Osteocyte (in vitro differentiated cells): ENCODE results near the gene MPZ. TPM values are rescaled to one million over a fixed set of nuclear protein-coding genes. Genes with fewer than 3 reads are reported as not detected.
"Not testable (repeated sequence)": the region's sequence is repeated elsewhere in the genome, so short reads cannot be mapped to it uniquely, and the experiment has no call there.

Source experiments
- DNase-seq: peaks from one replicate; pipeline ENCODE4 v3.0.0; 2021; ENCODE audit warnings: mixed read lengths; ENCODE audit not compliant: unreplicated experiment; ENCODE audit errors: extremely low spot score
- H3K27ac Mint-ChIP-seq: one replicate; pipeline ENCODE4 v1.8.0; 2021; ENCODE audit warnings: mild to moderate bottlenecking, mixed read lengths; ENCODE audit not compliant: unreplicated experiment
- H3K27me3 Mint-ChIP-seq: one replicate; pipeline ENCODE4 v1.8.0; 2021; ENCODE audit warnings: mixed read lengths; ENCODE audit not compliant: unreplicated experiment
- H3K36me3 Mint-ChIP-seq: one replicate; pipeline ENCODE4 v1.8.0; 2021; ENCODE audit warnings: mixed read lengths; ENCODE audit not compliant: unreplicated experiment
- H3K4me1 Mint-ChIP-seq: one replicate; pipeline ENCODE4 v1.8.0; 2021; ENCODE audit warnings: mixed read lengths; ENCODE audit not compliant: unreplicated experiment
- H3K4me3 Mint-ChIP-seq: one replicate; pipeline ENCODE4 v1.8.0; 2021; ENCODE audit warnings: mild to moderate bottlenecking, moderate library complexity, mixed read lengths; ENCODE audit not compliant: unreplicated experiment
- H3K9me3 Mint-ChIP-seq: one replicate; pipeline ENCODE4 v1.8.0; 2021; ENCODE audit warnings: mixed read lengths; ENCODE audit not compliant: unreplicated experiment
- total RNA-seq: library from RNA; stranded (reverse); gene quantifications from 2 replicates; pipeline ENCODE4 v1.2.1, GENCODE V29; 2021
- TF ChIP-seq, protein P1 (sequence below): fragments of 200-600 bp; sonication (generic); IDR thresholded peaks from 2 replicates; pipeline ENCODE4 v1.5.0; 2021; ENCODE audit warnings: antibody characterized with exemption, mild to moderate bottlenecking, moderate library complexity

MPZ gene
- total RNA-seq, 1 donor from 2014 or later = 0.81 TPM

- H3K4me1 Mint-ChIP-seq = peaks cover 16% of the 10 kb centered on the region
- DNase-seq = no peak
- H3K27ac Mint-ChIP-seq = no peak within 1 kb of the TSS
- H3K9me3 Mint-ChIP-seq = peaks cover 9% of the 10 kb centered on the region
- H3K27me3 Mint-ChIP-seq = peaks cover 55% of the 10 kb centered on the region
- peak within 1 kb of the TSS; percentile 65 for H3K4me3 Mint-ChIP-seq
- TF ChIP-seq, protein P1, sequence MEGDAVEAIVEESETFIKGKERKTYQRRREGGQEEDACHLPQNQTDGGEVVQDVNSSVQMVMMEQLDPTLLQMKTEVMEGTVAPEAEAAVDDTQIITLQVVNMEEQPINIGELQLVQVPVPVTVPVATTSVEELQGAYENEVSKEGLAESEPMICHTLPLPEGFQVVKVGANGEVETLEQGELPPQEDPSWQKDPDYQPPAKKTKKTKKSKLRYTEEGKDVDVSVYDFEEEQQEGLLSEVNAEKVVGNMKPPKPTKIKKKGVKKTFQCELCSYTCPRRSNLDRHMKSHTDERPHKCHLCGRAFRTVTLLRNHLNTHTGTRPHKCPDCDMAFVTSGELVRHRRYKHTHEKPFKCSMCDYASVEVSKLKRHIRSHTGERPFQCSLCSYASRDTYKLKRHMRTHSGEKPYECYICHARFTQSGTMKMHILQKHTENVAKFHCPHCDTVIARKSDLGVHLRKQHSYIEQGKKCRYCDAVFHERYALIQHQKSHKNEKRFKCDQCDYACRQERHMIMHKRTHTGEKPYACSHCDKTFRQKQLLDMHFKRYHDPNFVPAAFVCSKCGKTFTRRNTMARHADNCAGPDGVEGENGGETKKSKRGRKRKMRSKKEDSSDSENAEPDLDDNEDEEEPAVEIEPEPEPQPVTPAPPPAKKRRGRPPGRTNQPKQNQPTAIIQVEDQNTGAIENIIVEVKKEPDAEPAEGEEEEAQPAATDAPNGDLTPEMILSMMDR = no peak
- peaks cover 3% of the 10 kb centered on the region for H3K36me3 Mint-ChIP-seq
These were observed 51.1 kb downstream of the MPZ start, which contains the start of gene PCP4L1 for GRCh38 chr1:161258439-161259344. Gene PCP4L1 (plus strand): TSS chr1:161258745. CDS start chr1:161258975, 230 bp downstream.

- H3K36me3 Mint-ChIP-seq, H3K27ac Mint-ChIP-seq, DNase-seq, H3K9me3 Mint-ChIP-seq, H3K4me3 Mint-ChIP-seq: not testable (repeated sequence)
- Mint-ChIP-seq H3K27me3 (peaks cover 47% of the 10 kb centered on the region), H3K4me1 (peaks cover 16% of the 10 kb centered on the region)
These were observed 52.7 kb downstream of the MPZ start for GRCh38 chr1:161257109-161257508.

- peaks cover 14% of the 10 kb centered on the region for H3K4me1 Mint-ChIP-seq
- not testable (repeated sequence) for H3K9me3 Mint-ChIP-seq, H3K36me3 Mint-ChIP-seq, H3K27ac Mint-ChIP-seq, DNase-seq, H3K4me3 Mint-ChIP-seq
- peaks cover 39% of the 10 kb centered on the region for H3K27me3 Mint-ChIP-seq
These were observed 53.7 kb downstream of the MPZ start for GRCh38 chr1:161255955-161256520.

DNA sequence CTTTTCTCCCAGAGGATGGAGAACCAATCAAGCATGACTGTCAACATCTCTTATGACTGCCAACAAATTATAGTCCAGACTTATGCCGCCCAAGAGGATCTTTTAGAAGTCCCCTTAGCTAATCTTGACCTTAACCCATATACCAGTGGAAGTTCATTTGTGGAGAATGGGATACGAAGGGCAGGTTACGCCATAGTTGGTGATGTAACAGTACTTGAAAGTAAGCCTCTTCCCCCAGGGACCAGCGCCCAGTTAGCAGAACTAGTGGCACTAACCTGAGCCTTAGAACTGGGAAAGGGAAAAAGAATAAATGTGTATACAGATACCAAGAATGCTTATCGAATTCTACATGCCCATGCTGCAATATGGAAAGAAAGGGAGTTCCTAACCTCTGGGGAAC is 54.5 kb downstream of the MPZ start:
- DNase-seq, H3K4me3 Mint-ChIP-seq, H3K27ac Mint-ChIP-seq, H3K36me3 Mint-ChIP-seq, H3K9me3 Mint-ChIP-seq: not testable (repeated sequence)
- Mint-ChIP-seq H3K27me3 (peaks cover 31% of the 10 kb centered on the region), H3K4me1 (peaks cover 11% of the 10 kb centered on the region)

Other genes starting within 250 kb of the MPZ start
- not detected in 2 replicates for gene ARHGAP30, start 240.1 kb downstream of the MPZ start, total RNA-seq
- not detected in 2 replicates for gene NECTIN4, start 220.4 kb downstream of the MPZ start, total RNA-seq
- 3.6 and 3.7 TPM in 2 replicates for gene KLHDC9, start 211.6 kb downstream of the MPZ start, total RNA-seq
- 48.9 and 49.2 TPM in 2 replicates for gene PFDN2, start 191.9 kb downstream of the MPZ start, total RNA-seq
- gene NIT1, start 191.9 kb downstream of the MPZ start, total RNA-seq = 31.2 and 33.2 TPM in 2 replicates
- 40.8 and 43.1 TPM in 2 replicates for gene DEDD, start 177.3 kb downstream of the MPZ start, total RNA-seq
- 98.2 and 100 TPM in 2 replicates for gene UFC1, start 156.0 kb downstream of the MPZ start, total RNA-seq
- gene USP21, start 150.5 kb downstream of the MPZ start, total RNA-seq = 25.5 and 27.5 TPM in 2 replicates
- 37.1 and 37.9 TPM in 2 replicates for gene PPOX, start 143.5 kb downstream of the MPZ start, total RNA-seq
- gene B4GALT3, start 132.5 kb downstream of the MPZ start, total RNA-seq = 21.7 and 24.3 TPM in 2 replicates
- 1.2 TPM in 2 replicates for gene ADAMTS4, start 110.9 kb downstream of the MPZ start, total RNA-seq
- gene NDUFS2, start 107.6 kb downstream of the MPZ start, total RNA-seq = 82.0 and 82.5 TPM in 2 replicates
- gene FCER1G, start 94.7 kb downstream of the MPZ start, total RNA-seq = not detected in 2 replicates
- not detected in 2 replicates for gene APOA2, start 86.3 kb downstream of the MPZ start, total RNA-seq
- gene TOMM40L, start 83.9 kb downstream of the MPZ start, total RNA-seq = 8.6 and 10.3 TPM in 2 replicates
- gene NR1I3, start 71.8 kb downstream of the MPZ start, total RNA-seq = not detected in 2 replicates
- gene PCP4L1, start 51.2 kb downstream of the MPZ start, total RNA-seq = not detected in 2 replicates
- 148 and 164 TPM in 2 replicates for gene SDHC, start 4.4 kb upstream of the MPZ start, total RNA-seq
- not detected in 2 replicates for gene CFAP126, start 57.9 kb upstream of the MPZ start, total RNA-seq
- gene FCGR2A, start 195.5 kb upstream of the MPZ start, total RNA-seq = not detected in 2 replicates
- gene HSPA6, start 214.6 kb upstream of the MPZ start, total RNA-seq = not detected in 2 replicates
- not detected in 2 replicates for gene FCGR3A, start 239.8 kb upstream of the MPZ start, total RNA-seq